Measurements from ENCODE around the gene DGKB. TPM values are rescaled to one million over a fixed set of nuclear protein-coding genes. Genes with fewer than 3 reads are reported as not detected.

Gene DGKB
- total RNA-seq, 3 donors from 2014 or later = not detected

GRCh38 chr7:14747701-14748100, 154.8 kb downstream of the DGKB start:
- H3K36me3 Mint-ChIP-seq (ENCODE audit: insufficient read depth) = no peaks in the 10 kb centered on the region
- H3K27me3 Mint-ChIP-seq (ENCODE audit: low read depth) = no peaks in the 10 kb centered on the region
- H3K4me3 Mint-ChIP-seq = no peak overlapping the region
- H3K4me1 Mint-ChIP-seq (ENCODE audit: low read depth) = no peaks in the 10 kb centered on the region
- DNase-seq (no peak), ATAC-seq (no peak)
- H3K9me3 Mint-ChIP-seq = no peaks in the 10 kb centered on the region

- ATAC-seq = no peak
- Mint-ChIP-seq H3K4me1 (ENCODE audit: low read depth) (no peaks in the 10 kb centered on the region), H3K27me3 (ENCODE audit: low read depth) (no peaks in the 10 kb centered on the region), H3K9me3 (no peaks in the 10 kb centered on the region), H3K4me3 (no peak overlapping the region), H3K36me3 (ENCODE audit: insufficient read depth) (no peaks in the 10 kb centered on the region)
- DNase-seq = no peak
Measured at GRCh38 chr7:14745076-14745475, 157.5 kb downstream of the DGKB start.

- peaks cover 2% of the 10 kb centered on the region for H3K9me3 Mint-ChIP-seq
- no peaks in the 10 kb centered on the region for H3K27me3 Mint-ChIP-seq (ENCODE audit: low read depth)
- no peaks in the 10 kb centered on the region for H3K36me3 Mint-ChIP-seq (ENCODE audit: insufficient read depth)
- no peak for ATAC-seq
- peaks cover 2% of the 10 kb centered on the region for H3K4me1 Mint-ChIP-seq (ENCODE audit: low read depth)
- no peak for DNase-seq
- H3K4me3 Mint-ChIP-seq = no peak overlapping the region
Measured at GRCh38 chr7:14740606-14741005, 161.9 kb downstream of the DGKB start.

- no peak for DNase-seq
- no peaks in the 10 kb centered on the region for H3K27me3 Mint-ChIP-seq (ENCODE audit: low read depth)
- no peak overlapping the region for H3K4me3 Mint-ChIP-seq
- peaks cover 2% of the 10 kb centered on the region for H3K9me3 Mint-ChIP-seq
- peaks cover 2% of the 10 kb centered on the region for H3K4me1 Mint-ChIP-seq (ENCODE audit: low read depth)
- no peak for ATAC-seq
- H3K36me3 Mint-ChIP-seq (ENCODE audit: insufficient read depth) = no peaks in the 10 kb centered on the region
Measured at GRCh38 chr7:14739841-14740185, 162.7 kb downstream of the DGKB start.

GRCh38 chr7:14739168-14739840, 163.2 kb downstream of the DGKB start:
- no peak for ATAC-seq
- Mint-ChIP-seq H3K36me3 (ENCODE audit: insufficient read depth) (no peaks in the 10 kb centered on the region), H3K27me3 (ENCODE audit: low read depth) (no peaks in the 10 kb centered on the region), H3K4me3 (no peak overlapping the region), H3K4me1 (ENCODE audit: low read depth) (peaks cover 2% of the 10 kb centered on the region), H3K9me3 (peaks cover 2% of the 10 kb centered on the region)
- DNase-seq = no peak

GRCh38 chr7:14738086-14738485, 164.5 kb downstream of the DGKB start:
- ATAC-seq (no peak), DNase-seq (no peak)
- H3K4me3 Mint-ChIP-seq = no peak overlapping the region
- no peaks in the 10 kb centered on the region for H3K36me3 Mint-ChIP-seq (ENCODE audit: insufficient read depth)
- no peaks in the 10 kb centered on the region for H3K27me3 Mint-ChIP-seq (ENCODE audit: low read depth)
- H3K4me1 Mint-ChIP-seq (ENCODE audit: low read depth) = peaks cover 2% of the 10 kb centered on the region
- peaks cover 2% of the 10 kb centered on the region for H3K9me3 Mint-ChIP-seq

GRCh38 chr7:14734839-14735321, 167.7 kb downstream of the DGKB start:
- DNase-seq = no peak
- Mint-ChIP-seq H3K27me3 (ENCODE audit: low read depth) (no peaks in the 10 kb centered on the region), H3K36me3 (ENCODE audit: insufficient read depth) (no peaks in the 10 kb centered on the region), H3K4me3 (no peak overlapping the region), H3K9me3 (peaks cover 2% of the 10 kb centered on the region), H3K4me1 (ENCODE audit: low read depth) (peaks cover 2% of the 10 kb centered on the region)
- ATAC-seq = no peak

GRCh38 chr7:14720785-14721184, 181.8 kb downstream of the DGKB start:
- H3K4me3 Mint-ChIP-seq = no peak overlapping the region
- no peaks in the 10 kb centered on the region for H3K36me3 Mint-ChIP-seq (ENCODE audit: insufficient read depth)
- H3K4me1 Mint-ChIP-seq (ENCODE audit: low read depth) = no peaks in the 10 kb centered on the region
- DNase-seq (no peak), ATAC-seq (no peak)
- H3K27me3 Mint-ChIP-seq (ENCODE audit: low read depth) = no peaks in the 10 kb centered on the region
- H3K9me3 Mint-ChIP-seq = no peaks in the 10 kb centered on the region

GRCh38 chr7:14717816-14718215, 184.7 kb downstream of the DGKB start:
- Mint-ChIP-seq H3K4me1 (ENCODE audit: low read depth) (no peaks in the 10 kb centered on the region), H3K36me3 (ENCODE audit: insufficient read depth) (no peaks in the 10 kb centered on the region), H3K27me3 (ENCODE audit: low read depth) (no peaks in the 10 kb centered on the region), H3K4me3 (no peak overlapping the region), H3K9me3 (no peaks in the 10 kb centered on the region)
- no peak for ATAC-seq
- DNase-seq = no peak

GRCh38 chr7:14717169-14717568, 185.4 kb downstream of the DGKB start:
- H3K4me1 Mint-ChIP-seq (ENCODE audit: low read depth) = no peaks in the 10 kb centered on the region
- no peak overlapping the region for H3K4me3 Mint-ChIP-seq
- H3K36me3 Mint-ChIP-seq (ENCODE audit: insufficient read depth) = no peaks in the 10 kb centered on the region

GRCh38 chr7:14714161-14714728, 188.3 kb downstream of the DGKB start:
- Mint-ChIP-seq H3K4me1 (ENCODE audit: low read depth) (no peaks in the 10 kb centered on the region), H3K27me3 (ENCODE audit: low read depth) (no peaks in the 10 kb centered on the region), H3K36me3 (ENCODE audit: insufficient read depth) (no peaks in the 10 kb centered on the region), H3K9me3 (no peaks in the 10 kb centered on the region), H3K4me3 (no peak overlapping the region)
- no peak for DNase-seq
- ATAC-seq = peak; percentile 46 to 66

More at GRCh38 chr7:14717169-14717568, 185.4 kb downstream of the DGKB start:
- ATAC-seq (no peak), DNase-seq (no peak)
- Mint-ChIP-seq H3K27me3 (ENCODE audit: low read depth) (no peaks in the 10 kb centered on the region), H3K9me3 (no peaks in the 10 kb centered on the region)

- no peak for DNase-seq
- H3K27me3 Mint-ChIP-seq (ENCODE audit: low read depth) = no peaks in the 10 kb centered on the region
- H3K36me3 Mint-ChIP-seq (ENCODE audit: insufficient read depth) = no peaks in the 10 kb centered on the region
- ATAC-seq = no peak
- no peak overlapping the region for H3K4me3 Mint-ChIP-seq
- no peaks in the 10 kb centered on the region for H3K4me1 Mint-ChIP-seq (ENCODE audit: low read depth)
- H3K9me3 Mint-ChIP-seq = no peaks in the 10 kb centered on the region
Measured at GRCh38 chr7:14698239-14698638, 204.3 kb downstream of the DGKB start.

- H3K27me3 Mint-ChIP-seq (ENCODE audit: low read depth) = no peaks in the 10 kb centered on the region
- no peak for DNase-seq
- H3K4me1 Mint-ChIP-seq (ENCODE audit: low read depth) = no peaks in the 10 kb centered on the region
- no peak for ATAC-seq
- no peaks in the 10 kb centered on the region for H3K9me3 Mint-ChIP-seq
- H3K36me3 Mint-ChIP-seq (ENCODE audit: insufficient read depth) = no peaks in the 10 kb centered on the region
- H3K4me3 Mint-ChIP-seq = no peak overlapping the region
Measured at GRCh38 chr7:14697684-14698083, 204.9 kb downstream of the DGKB start.

GRCh38 chr7:14691597-14692203, 210.9 kb downstream of the DGKB start:
- peaks cover 2% of the 10 kb centered on the region for H3K27me3 Mint-ChIP-seq (ENCODE audit: low read depth)
- H3K9me3 Mint-ChIP-seq = no peaks in the 10 kb centered on the region
- peak; percentile 35 for DNase-seq
- H3K4me3 Mint-ChIP-seq = no peak overlapping the region
- H3K4me1 Mint-ChIP-seq (ENCODE audit: low read depth) = no peaks in the 10 kb centered on the region
- no peak for ATAC-seq
- H3K36me3 Mint-ChIP-seq (ENCODE audit: insufficient read depth) = no peaks in the 10 kb centered on the region

- H3K36me3 Mint-ChIP-seq (ENCODE audit: insufficient read depth) = no peaks in the 10 kb centered on the region
- ATAC-seq (no peak), DNase-seq (no peak)
- peaks cover 2% of the 10 kb centered on the region for H3K27me3 Mint-ChIP-seq (ENCODE audit: low read depth)
- H3K4me3 Mint-ChIP-seq = no peak overlapping the region
- no peaks in the 10 kb centered on the region for H3K4me1 Mint-ChIP-seq (ENCODE audit: low read depth)
- no peaks in the 10 kb centered on the region for H3K9me3 Mint-ChIP-seq
Measured at GRCh38 chr7:14691034-14691433, 211.5 kb downstream of the DGKB start.
